HG03442 (cell line): ENCODE results near the gene RND3.

Source experiments
- ATAC-seq: cut with Tn5 transposase; IDR thresholded peaks from one replicate; pipeline ENCODE4 v1.9.1; 2021; ENCODE audit warnings: mild to moderate bottlenecking, moderate library complexity; ENCODE audit not compliant: unreplicated experiment

RND3 gene

GRCh38 chr2:150487537-150488429 lies at the start of gene RND3:
Gene RND3 (minus strand): TSS chr2:150487667. CDS start chr2:150487417, 250 bp downstream.
- peak; percentile 80 for ATAC-seq

- ATAC-seq, result no peak
Measured at GRCh38 chr2:150535176-150535575, 47.7 kb upstream of the RND3 start.

- ATAC-seq, result no peak
Measured at GRCh38 chr2:150532879-150533278, 45.4 kb upstream of the RND3 start.

GRCh38 chr2:150532020-150532419 lies 44.6 kb upstream of the RND3 start:
- no peak for ATAC-seq

GRCh38 chr2:150531591-150531990 lies 44.1 kb upstream of the RND3 start:
- no peak for ATAC-seq

- no peak for ATAC-seq
Measured at GRCh38 chr2:150530168-150530567, 42.7 kb upstream of the RND3 start.

GRCh38 chr2:150528861-150529801 lies 41.7 kb upstream of the RND3 start:
- ATAC-seq, result peak; percentile 97

GRCh38 chr2:150526827-150527226 lies 39.4 kb upstream of the RND3 start:
- no peak for ATAC-seq

GRCh38 chr2:150526006-150526405 lies 38.5 kb upstream of the RND3 start:
- ATAC-seq, result no peak

- ATAC-seq, result no peak
Measured at GRCh38 chr2:150522269-150522668, 34.8 kb upstream of the RND3 start.

GRCh38 chr2:150520887-150521664 lies 33.6 kb upstream of the RND3 start:
- peak; percentile 67 for ATAC-seq

GRCh38 chr2:150520033-150520432 lies 32.6 kb upstream of the RND3 start:
- ATAC-seq, result no peak

GRCh38 chr2:150517951-150518680 lies 30.6 kb upstream of the RND3 start:
- no peak for ATAC-seq

- ATAC-seq, result no peak
Measured at GRCh38 chr2:150513647-150514046, 26.2 kb upstream of the RND3 start.

GRCh38 chr2:150508497-150509137 lies 21.1 kb upstream of the RND3 start:
- ATAC-seq, result no peak

- ATAC-seq, result no peak
Measured at GRCh38 chr2:150507071-150507470, 19.6 kb upstream of the RND3 start.

GRCh38 chr2:150505178-150505577 lies 17.7 kb upstream of the RND3 start:
- ATAC-seq, result no peak

- ATAC-seq, result no peak
Measured at GRCh38 chr2:150495993-150496627, 8.6 kb upstream of the RND3 start.

- no peak for ATAC-seq
Measured at GRCh38 chr2:150495001-150495400, 7.5 kb upstream of the RND3 start.
